ENCODE measurements around the gene SMIM8.

The SMIM8 gene

DNA sequence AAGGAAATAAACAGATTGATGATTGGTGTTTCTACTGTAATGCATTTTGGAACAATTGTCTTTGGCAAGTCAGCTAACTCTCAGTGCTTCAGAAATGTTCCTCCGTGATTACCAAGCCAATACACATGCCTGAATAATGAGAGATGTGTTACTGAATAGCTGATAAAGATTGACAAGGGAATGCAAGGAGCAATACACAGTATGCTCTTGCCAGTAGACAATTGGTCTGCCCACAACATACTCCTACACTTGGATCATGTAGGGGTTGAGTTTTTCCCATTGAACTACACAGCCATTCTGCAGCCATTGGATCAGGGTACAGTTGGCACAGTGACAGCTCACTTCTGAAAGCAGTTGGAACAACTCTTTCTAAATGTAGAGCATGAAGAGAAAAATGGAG, 12.3 kb downstream of the SMIM8 start:
- no peak for DNase-seq (ENCODE audit: low read depth, low spot score)

DNA sequence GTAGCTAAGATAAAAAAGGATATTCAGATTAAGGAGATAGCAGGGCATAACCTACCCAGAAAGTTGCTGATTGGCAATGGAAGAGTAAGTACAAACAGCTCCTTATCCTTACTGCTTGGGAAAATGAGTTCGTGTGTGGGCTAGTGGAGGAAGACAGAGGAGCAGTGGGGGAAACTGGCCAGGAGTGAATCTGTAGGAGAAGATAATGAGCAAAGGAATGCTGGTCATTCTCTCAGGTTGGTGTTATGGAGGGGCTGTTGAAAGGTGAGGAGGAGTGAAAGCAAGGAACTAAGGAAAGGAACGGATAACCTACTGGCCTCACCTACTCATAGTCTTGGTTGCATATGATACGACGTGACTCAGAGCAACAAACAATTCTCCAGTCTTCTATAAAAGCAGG, 14.0 kb downstream of the SMIM8 start:
- DNase-seq (ENCODE audit: low read depth, low spot score): no peak

DNA sequence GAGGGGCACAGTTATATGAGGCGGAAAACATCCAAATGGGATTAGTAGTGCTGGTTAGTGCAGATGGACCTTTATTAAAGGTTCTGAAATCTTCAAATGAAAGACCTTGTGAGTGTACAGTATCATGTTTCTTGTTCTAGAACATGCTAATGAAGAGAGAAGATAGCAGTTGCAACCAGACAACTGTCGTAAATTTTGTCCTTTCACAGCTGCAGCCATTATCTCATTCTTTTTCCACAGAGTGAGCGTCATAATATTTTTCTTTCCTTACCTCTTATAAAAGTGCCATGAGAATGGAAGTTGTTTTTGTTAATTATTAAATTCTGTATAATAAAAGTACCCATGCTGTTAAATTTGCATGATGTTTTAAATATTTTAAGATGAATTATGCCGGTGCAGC, 17.8 kb downstream of the SMIM8 start:
- DNase-seq (ENCODE audit: low read depth, low spot score): no peak

DNA sequence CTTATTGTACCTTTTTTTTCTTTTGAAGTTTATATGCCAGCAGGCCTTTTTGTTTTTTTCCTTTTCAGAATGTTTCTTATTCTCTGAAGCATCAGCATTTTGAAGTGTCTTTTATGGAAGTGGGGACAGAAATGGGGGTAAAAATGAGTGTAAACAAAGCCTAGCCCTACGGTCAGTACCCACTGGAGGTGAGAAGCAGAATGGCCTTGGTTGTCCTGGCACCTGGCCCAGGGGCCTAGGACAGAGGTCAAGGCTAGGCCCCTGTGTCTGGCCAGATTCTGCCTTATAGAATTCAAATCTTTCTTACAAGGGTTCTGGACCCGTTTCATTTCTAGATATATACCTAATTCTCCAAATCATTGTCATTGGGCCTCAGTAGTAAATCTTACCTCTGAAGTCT, 18.8 kb downstream of the SMIM8 start:
- no peak for DNase-seq (ENCODE audit: low read depth, low spot score)

DNA sequence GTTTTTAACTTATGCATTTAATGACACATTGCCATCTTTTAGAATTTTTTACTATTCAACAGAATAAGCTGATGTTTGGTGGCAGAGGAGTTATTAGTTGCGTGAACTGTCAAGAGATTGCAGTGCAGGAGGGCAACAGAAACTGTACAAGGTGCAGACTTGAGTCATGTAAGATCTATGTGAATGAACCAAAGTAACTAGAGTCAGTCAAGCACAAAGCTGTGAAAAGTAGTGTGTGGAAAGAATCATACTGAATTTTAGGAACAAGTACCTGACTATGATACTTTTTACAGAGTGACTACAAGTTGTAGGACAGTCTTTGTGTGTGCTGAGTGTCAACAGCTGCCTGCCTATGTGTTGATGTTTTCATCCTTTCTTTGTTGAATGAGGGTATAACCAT, 19.5 kb downstream of the SMIM8 start:
- DNase-seq (ENCODE audit: low read depth, low spot score): no peak

DNA sequence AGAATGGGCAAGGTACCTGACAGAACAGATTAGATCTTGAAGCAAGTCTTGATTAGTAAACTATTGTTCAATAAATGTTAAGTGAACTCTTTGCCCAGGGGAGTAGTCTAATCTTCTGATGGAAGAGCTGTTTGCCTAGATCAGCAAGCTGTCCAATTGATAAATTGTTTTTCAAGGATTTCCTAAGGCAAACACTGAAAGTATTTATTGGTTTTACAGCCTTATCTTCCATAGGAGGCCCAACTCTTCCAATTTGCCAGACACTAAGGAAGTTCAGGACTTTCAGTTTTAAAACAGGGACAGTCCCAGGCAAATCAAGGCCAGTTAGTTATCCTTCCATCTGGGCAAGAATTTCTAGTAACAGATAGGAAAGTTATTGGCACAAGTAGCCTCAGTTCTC, 20.4 kb downstream of the SMIM8 start:
- no peak for DNase-seq (ENCODE audit: low read depth, low spot score)

DNA sequence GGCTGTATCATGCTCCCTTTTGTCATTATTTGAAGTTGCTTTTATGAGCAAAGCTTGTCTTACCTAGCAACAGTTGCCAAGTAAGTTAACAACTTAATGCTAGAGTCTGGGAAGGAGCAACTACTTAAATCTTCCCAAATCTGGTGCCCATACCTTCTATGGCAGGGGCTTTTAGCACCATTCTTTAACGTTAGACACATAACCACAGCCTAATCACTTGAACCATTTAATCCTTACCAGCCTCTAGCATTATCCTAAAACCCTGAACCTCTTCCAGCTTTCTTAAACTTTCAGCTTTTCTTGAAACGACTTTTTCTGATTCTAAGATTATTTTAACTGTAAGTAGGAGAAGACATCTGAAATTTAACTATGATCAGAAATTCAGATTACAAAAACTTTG, 22.3 kb downstream of the SMIM8 start, which contains the start of gene C6orf163:
Gene C6orf163, plus strand, starts transcription at position 83 of the 400 bp plus-strand sequence. Its CDS starts 287 bp downstream, at position 370.
- DNase-seq (ENCODE audit: low read depth, low spot score): no peak

DNA sequence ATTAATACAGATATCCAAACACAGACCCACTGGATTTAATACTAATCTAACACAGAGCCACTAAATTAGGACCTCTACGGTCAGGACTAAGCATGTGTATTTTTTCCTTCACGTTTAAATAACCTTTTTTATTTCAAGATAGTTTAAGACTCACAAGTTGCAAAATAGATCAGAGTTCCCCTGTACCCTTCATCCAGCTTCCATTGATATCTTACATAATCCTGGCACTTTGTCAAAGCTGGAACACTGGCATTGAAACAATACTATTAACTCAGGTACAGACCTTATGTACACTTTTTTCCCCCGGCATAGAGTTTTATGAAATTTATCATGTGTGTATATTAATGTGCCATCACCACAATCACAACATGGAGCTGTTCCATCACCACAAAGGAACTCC, 24.3 kb downstream of the SMIM8 start:
- no peak for DNase-seq (ENCODE audit: low read depth, low spot score)

DNA sequence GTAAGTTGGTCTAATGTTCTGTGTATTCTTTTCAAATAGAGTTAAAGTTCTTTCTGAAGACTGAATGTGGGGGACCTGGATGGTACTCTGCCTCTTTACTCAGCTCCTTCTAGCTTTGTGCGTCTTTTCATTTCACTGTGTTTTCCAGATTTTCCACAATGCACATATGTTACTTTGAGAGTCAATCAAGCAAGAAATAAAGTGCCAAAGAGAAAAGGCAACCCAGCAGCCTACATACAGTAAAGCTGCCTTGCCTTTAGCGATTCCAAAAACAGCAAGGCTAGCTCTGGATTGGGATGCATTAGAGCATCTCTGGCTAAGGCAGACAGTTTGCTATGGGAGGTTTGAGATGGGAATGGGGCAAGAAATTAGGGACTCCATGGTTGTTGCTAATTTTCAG, 27.5 kb downstream of the SMIM8 start:
- no peak for DNase-seq (ENCODE audit: low read depth, low spot score)

DNA sequence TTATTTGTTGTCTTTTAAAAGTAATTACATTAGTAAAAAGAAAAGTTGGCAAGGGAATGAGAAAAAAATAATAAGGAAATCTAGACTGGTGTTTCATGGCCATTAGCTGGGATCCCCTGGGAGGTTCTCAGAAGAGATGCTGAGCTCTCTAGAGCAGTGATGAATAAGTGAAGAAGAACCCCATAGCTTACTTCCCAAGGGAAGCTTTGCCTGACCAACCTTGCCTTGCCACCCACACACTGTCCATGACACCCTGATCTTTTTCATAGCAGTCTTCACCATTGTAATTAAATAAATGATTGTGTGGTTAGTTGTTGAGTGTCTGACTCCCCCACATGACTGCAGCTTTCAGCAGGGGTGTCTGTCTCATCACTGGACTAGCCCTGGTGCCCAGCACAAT, 28.1 kb downstream of the SMIM8 start:
- DNase-seq (ENCODE audit: low read depth, low spot score): no peak

DNA sequence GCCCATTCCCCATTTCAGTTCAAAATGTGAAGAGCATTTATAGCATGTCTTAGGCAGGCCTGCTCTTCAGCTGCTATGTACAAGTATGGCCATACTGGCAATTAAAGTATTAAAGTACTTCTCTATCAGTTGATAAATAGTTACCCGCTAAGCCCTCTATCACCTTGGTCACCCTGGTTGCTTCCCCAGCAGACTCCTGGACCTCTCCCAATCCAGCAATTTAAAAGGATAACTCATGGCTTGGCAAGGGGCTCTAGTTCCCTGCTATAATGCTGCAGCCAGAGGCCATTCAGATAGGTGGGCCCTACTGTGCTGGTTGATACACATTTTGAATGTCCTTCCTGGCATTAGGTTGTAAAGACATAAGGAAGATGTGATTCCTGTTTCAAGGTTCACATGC, 29.2 kb downstream of the SMIM8 start:
- DNase-seq (ENCODE audit: low read depth, low spot score): no peak

DNA sequence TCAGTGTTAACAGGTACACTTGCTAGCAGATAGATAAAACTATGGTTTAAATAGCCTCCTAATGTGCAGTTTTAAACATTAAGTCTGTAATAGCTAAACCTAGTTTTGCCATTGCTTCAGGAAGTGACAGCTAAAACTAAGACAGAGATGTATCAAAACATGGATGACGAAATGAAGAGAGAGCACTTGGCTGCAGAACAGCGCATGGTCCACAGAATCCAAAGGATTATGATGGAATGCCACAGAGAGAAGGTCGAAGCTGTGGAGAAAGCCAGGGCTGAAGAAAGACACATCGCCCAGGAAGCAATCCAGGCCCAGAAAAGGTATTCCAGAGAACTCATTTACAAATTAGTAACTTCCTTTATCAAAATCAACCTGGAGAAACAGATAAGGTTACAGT, 33.8 kb downstream of the SMIM8 start:
- no peak for DNase-seq (ENCODE audit: low read depth, low spot score)

DNA sequence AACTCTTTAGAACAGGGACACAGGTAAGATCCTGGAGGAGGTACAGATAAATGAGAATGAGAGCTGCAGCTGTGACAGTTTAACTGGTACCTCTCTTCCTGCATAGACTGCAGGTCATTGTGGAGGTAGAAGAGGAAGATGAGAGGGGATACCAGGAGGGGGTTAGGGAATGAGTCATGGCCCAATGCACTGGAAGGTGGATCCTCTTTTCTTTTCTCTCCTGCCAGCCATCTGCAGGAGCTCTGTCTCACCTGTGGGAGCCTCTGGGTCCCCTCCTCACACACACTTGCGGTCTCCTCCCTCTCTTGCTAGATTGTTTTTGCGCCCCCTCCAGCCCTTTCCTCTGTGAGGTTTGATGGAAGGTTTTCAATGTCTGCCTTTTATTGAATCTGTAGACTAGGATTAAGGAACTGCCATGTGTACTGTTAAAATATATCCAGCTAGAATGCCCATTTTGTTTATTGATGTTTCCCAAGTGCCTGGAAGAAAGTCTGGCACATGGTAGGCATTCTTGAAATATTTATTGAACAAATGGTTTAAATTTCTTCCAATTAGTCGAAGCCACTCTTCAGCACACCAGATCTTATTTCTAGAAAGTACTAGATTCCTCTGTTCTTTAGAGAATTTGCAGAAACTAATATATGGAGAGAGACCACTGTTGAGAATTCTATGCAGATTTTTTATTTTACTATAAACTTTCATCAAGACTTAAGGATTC, 35.2 kb downstream of the SMIM8 start:
- DNase-seq (ENCODE audit: low read depth, low spot score): no peak

DNA sequence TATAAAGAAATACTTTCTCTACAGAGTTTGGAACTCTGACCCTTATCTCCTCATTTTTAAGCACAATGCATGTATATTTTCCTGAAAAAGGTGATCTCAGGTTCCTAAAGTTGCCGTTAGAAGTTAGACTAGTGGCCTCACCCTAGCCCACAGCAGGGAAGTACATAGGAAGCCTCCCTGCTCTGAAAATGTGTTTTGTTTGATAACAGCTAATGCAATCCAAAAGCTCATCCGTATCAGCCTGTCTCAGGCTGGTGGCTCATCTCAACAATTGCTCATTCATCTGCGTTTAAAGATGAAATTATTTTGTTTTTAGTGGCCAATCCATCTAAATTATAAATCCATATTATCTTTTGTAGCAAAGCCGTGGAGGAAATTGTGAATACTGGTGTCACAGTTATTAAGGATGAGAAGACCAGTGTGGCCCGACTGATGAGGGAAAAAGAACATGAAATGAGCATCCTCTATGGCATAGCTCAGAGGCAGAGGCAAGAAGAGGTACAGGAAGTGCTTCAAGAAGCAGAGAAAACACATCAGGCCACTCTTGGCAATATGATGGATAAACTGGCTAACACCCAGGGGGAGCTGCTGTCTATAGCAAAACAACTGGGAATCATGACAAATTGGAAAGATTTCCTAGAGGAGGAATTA, 42.3 kb downstream of the SMIM8 start:
- no peak for DNase-seq (ENCODE audit: low read depth, low spot score)

DNA sequence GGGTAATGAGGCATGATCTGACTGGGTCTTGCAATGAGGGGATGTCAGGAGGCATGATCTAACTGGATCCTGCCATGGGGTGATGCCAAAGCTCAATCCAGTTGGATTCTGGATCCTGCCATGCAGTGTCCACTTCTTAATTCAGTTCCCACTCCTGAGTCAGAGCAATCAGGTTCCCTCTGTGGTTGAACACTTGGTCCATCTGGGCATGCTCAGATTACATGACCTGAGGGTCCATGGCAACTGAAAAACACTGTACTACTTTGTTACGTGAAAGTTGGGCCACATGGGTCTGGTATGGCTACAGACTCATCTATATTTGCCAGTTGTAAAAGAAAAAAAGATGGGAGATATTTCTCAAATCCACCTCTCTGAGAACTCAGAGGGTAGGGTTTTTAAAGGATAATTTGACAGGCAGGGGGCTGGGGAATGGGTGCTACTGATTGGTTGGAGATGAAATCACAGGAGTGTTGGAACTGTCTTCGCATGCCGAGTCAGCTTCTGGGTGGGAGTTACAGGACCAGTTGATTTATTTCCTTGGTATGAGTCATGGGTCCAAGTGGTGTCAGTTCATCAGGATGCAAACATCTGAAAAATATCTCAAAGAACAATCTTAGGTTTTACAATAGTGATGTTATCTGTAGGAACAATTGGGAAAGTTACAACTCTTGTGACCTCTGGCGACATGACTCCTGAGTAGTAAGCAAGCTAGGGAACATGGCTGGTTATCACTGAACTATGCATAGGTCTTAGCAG, 43.9 kb downstream of the SMIM8 start:
- DNase-seq (ENCODE audit: low read depth, low spot score): no peak

DNA sequence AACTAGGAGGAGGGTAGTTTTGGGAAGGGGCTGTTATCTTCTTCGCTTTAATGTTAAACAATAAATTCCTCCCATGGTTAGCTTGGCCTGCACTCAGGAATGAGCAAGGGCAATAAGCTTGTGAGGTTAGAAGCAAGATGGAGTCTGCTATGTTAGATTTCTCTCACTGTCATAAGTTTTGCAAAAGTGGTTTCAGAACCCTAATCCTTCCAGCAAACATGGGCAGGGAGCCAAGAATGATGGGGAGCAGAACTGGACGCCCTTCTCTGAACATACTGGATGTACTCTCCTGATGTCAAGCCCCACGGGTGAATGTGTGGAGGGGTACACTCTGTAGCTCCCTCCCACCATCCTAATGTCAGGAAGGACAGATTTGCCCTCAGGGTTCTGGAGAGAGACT, 44.5 kb downstream of the SMIM8 start:
- DNase-seq (ENCODE audit: low read depth, low spot score): no peak

DNA sequence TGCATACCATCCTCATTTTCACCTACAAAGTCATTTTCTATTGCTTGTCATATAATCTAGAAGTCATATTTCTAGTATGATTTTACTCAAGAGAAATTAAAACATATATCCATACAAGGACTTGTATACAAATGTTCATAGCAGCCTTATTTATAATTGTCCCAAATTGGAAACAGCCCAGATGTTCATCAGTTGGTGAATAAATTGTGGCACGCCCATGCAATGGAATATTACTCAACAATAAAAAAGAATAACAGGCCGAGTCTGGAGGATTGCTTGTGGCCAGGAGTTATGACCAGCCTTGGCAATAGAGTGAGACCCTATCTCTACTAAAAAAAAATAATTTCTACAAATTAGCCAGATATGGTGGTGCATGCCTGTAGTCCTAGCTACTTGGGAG, 51.0 kb downstream of the SMIM8 start:
- DNase-seq (ENCODE audit: low read depth, low spot score): no peak

DNA sequence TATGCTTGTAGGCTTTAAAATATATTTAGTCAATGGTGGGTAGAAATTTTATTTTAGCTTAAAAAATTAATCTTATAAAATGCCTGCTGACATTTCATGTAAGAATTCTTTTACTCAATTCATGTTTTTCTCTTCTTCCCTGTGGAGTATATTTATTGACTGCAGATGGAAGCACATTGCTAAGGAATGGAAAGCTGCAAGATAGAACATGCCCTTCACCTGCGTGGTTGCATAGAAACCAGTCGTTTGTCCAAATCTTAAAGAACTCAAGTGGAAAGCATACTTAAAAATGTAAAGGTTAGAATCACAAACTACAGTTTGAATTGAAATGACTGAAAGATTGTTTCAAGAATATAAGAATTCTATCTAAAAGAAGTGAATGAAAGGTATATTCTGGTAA, 52.9 kb downstream of the SMIM8 start:
- no peak for DNase-seq (ENCODE audit: low read depth, low spot score)

DNA sequence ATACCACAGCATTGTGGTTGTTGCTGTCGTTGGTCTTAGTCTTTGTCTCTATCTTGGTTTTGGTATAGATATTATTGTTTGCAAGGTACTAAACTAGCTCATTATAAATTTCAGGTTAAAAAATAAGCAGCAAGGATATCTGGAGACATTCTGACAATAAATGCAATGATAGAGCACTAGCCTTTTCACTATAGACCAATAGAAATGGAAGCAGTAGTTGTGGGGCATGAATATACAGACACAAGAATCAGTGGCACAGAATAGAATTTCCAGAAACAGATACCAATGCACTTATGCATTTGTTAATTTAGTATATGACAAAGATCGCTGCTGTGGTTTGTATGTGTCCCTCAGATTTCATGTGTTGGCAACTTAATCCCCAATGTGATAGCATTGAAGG, 54.3 kb downstream of the SMIM8 start:
- no peak for DNase-seq (ENCODE audit: low read depth, low spot score)

DNA sequence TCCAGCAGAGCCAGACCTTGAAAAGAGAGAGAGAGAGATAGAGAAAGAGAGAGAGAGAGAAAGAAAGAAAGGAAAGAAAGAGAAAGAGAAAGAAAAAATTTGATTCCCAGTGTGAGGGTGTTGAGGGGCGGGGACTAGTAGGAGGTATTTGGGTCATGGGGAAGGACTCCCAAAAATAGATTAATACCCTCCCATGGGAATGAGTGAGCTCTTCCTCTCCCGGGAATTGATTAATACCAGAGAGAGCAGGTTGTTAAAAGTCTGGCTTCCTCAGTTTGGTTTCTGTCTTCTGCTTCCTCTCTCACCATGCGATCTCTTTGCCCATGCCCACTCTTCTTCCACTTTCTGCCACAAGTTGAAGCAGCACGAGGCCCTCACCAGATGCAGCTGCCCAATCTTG, 56.6 kb downstream of the SMIM8 start:
- DNase-seq (ENCODE audit: low read depth, low spot score): no peak

DNA sequence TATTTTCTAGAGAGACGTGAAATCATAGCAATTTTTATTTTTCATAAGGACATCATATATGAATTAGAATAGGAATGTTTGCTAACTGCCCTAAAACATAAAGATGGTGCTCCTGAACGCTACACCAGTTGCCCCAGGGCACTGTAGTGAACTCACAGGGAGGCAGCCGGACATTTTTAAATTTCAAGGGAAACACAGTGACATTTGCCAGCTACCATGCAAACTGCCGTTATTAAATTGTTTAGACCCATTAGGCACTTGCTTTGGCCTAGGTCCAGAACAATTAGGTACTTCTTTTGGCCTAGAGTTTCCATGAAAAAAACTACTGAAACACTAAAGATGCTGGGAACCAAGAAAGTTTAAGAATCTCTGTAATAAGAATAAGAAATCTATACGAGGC, 60.5 kb downstream of the SMIM8 start:
- DNase-seq (ENCODE audit: low read depth, low spot score): no peak

DNA sequence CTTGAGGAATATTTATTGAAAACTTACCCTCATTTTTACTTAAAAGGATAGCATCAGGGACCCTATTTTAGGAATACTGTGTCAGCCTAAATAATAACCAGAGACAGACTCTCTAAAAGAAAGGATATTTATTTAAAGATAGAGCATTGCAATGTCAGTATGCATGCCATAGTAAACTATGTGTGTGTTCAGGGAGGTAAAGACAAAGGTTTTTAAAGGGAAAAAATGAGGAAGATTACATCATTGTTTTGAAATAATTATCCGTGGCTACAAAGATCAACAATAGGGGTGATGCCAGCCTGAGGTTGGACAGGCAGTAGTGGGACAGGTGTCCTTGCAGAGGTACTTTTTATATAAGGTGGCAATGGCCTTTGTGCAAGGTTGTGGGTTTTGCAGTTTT, 61.6 kb downstream of the SMIM8 start:
- no peak for DNase-seq (ENCODE audit: low read depth, low spot score)

DNA sequence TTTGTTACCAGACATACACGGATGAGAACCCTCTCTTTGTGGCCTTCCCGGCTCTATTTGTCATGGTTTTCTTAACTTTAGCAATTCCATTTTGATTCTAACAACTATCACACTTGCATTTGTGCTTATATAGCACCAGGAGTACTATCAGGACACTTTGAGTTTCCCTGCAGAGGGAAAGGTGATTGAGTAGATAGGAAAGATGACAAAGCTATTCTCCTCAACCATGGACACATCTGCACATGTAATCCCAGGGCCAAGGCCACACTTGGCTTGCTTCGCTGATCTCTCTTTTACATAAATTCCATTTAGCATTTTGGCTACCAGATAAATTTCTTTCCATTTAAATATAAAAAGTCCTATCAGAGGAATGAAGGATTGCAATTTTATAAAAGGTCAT, 62.1 kb downstream of the SMIM8 start:
- no peak for DNase-seq (ENCODE audit: low read depth, low spot score)
